Epidermal melanocyte (primary cell): Measurements from ENCODE around the gene RHEB.

Experiments used
- DNase-seq: peaks from one replicate; pipeline ENCODE4 v3.0.0; 2011; ENCODE audit warnings: low spot score; ENCODE audit not compliant: insufficient read length

RHEB gene

GRCh38 chr7:151433721-151434400, 85.8 kb downstream of the RHEB start:
- DNase-seq: no peak

DNA sequence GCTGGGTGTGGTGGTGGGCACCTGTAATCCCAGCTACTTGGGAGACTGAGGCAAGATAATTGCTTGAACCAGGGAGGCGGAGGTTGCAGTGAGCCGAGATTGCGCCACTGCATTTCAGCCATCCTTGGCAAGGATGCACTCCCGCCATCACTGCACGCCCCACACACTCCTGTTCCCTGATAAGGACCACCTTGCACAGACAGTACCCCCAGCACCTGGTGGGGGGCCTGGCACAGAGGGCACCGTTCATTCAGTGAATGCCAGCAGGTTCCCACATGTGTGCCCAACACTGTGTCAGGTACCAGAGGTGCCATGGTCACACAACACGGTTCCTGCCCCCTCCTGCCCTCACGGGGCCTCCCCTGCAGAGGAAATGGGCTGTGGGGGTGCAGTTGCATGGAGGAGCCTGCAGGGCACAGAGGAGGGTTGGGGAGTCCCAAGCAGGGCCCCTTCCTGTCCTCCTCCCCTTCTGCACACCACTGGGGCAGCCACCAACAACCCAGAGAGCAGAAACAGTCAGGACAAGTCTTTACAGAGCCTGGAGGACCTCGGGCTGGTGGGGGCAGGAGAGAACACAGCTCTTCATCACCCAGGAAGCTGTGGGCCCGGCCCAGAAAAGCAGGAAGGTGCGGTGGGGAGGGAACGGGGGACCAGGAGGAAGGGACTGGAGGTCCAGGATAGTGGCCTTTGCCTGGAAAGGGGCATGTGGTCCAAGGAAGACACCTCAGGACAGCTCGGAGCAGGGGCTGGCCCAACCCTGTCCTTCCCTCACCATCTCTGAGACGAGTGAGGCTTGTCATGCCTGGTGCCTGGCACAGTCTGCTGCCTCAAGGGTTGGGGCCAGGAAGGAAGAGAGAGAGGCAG, 86.8 kb downstream of the RHEB start:
- DNase-seq: no peak

- DNase-seq: no peak
These were observed 87.9 kb downstream of the RHEB start for GRCh38 chr7:151431768-151432311.

DNA sequence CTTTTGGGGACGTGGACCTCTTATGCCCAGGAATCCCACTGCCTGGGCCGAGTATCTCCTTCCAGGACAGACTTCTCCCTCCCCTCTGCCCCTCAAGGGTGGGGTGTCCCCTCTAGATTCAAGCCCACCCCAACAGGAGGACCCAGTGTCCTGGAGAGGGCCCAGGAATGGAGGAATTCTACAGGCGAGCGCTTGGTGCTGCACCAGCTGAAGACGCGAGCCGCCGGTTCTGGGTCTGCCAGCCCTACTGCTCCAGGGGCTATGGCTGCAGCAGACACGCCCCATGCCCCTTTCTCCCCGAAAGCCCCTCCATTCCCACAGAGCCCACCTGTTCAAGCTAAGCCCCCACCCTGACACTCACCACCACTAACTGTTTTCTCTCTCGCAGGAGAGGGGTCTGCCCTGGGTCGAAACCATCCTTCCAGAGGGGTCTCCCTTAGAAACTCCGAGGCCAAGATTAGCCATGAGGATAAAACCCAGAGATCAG, 88.4 kb downstream of the RHEB start:
- no peak for DNase-seq

- no peak for DNase-seq
These were observed 89.1 kb downstream of the RHEB start for GRCh38 chr7:151430391-151431205.

GRCh38 chr7:151429560-151430331, 89.9 kb downstream of the RHEB start:
- DNase-seq: peak; percentile 12

DNA sequence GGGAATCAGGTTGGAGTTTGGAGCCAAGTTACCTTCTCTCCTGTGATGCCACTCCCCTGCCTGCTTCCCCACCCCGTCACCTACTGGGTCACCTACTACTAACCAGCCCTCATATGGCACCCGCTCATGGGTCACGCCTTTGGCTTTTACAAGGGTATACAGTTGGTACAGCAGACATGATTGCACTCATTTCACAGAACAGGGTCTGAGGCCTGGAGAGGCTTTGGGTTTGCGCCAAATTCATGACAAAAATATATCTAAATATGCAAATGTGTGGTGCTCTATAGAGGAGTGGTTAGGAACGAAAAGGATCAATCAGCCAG, 90.5 kb downstream of the RHEB start:
- DNase-seq: no peak

DNA sequence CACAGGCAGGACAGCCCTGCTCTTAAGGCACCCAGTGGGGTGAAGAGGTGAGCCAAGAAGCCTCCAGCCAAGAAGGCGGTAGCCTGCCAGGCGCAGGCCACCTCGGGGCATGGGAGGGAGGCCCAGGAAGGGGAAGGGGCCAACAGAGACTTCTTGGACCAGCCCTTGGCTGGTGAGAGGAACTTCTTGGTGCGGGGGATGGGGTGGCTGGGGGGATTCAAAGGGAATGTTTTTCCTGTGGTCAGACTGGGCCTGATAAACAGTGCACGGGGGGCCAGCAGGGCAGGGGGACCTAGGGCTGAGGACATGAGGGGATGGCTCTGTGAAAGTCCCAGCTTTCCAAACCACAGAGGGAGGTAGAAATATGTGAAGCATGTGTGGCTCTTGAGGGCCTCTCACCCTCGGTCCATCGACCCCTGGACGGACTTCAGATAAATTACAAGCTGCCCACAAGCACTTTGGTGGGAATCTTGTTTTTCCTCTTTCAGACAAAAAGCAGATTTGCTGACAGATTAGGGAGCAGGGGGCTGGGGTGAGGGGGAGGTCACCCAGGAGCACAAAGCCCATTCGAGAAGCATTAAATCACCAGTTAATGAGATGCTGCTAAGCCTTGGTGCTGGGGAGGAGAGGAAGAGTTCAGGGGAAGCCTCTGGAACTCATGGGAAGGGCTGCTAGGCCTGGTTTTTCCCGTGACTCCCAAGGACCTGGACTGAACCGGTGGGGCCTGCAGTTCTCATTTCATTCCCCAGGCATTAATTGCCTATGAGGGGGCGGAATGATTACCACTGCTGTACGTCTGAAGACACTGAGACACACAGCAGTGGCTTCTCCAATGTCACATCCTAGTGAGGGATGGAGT, 91.1 kb downstream of the RHEB start:
- no peak for DNase-seq

GRCh38 chr7:151427705-151428377, 91.9 kb downstream of the RHEB start:
- no peak for DNase-seq

DNA sequence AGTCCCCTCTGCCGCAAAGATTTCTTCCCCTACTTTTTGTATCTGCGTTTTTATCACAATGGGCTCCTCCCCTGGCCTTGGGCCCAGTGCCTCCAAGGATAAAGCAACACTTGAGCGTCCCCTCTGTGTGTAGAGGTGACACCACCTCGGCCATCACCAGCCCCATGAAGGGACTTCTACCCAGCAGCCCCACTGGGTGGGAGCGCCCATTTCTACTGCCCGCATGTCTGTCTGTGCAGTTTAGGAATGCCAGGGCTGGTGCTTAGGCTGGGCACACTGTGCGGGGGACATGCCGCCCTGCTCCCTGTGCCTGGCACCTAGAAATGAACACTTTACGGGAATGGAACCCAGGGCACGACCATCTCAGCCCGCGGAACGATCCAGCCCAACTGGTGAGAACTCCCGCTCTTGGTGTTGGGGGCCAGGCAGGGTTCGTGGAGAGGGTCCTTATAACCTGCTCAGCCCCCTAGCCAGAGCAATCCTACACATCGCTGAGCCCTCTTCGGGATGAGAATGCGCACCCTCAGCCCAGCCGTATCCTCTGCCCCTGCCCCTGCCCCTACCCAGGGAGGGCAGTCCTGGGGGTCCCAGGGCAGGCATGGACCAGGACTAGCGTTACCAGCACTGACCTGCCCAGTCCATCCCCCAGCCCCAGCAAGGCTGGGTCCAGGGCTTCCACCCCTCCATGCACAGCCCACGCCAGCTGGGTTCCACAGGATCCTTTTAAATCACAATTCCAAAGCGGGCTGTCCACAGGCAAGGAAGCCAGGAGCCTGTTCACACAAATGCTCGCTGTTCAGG, 92.6 kb downstream of the RHEB start:
- DNase-seq: no peak

- no peak for DNase-seq
These were observed 93.2 kb downstream of the RHEB start for GRCh38 chr7:151426441-151426903.

GRCh38 chr7:151425670-151426440, 93.8 kb downstream of the RHEB start:
- peak; percentile 13 for DNase-seq

DNA sequence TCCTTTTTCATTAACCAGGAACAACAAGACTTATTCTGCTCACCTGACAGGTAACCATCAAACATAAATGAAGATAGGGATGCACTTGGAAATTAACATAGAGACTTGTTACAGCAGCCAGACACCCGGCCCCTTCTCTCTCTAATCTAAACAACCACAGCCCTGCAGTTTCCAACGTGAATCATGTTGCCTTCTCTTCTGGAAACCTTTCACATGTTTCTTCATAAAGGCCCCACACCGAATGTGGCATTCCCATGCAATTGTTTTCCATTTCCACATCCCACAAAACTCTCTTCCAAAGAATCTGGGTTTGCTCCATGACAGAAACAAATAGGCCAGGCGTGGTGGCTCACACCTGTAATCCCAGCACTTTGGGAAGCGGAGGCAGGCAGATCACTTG, 94.9 kb downstream of the RHEB start:
- no peak for DNase-seq

GRCh38 chr7:151423936-151424335, 95.8 kb downstream of the RHEB start:
- no peak for DNase-seq

GRCh38 chr7:151423226-151423625, 96.5 kb downstream of the RHEB start:
- DNase-seq: no peak

DNA sequence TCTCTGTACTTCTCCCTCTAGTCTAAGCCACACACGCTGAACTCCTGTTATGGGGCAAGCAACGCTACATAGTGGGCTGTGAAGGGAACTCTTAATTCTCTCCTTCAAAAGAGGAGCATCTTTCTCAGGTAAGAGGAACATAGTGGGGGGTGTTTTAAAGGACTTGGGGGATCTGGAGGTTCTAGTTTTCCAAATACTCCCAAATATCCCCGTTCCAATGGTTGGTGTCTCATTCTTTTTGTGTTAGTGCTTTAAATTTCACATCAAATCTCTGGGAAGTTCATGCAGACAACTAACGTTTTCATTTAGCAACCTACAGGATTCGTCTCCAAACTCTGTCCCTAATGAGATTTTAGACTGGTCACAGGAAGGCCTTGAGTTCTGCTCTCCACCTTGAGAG, 97.5 kb downstream of the RHEB start:
- no peak for DNase-seq

DNA sequence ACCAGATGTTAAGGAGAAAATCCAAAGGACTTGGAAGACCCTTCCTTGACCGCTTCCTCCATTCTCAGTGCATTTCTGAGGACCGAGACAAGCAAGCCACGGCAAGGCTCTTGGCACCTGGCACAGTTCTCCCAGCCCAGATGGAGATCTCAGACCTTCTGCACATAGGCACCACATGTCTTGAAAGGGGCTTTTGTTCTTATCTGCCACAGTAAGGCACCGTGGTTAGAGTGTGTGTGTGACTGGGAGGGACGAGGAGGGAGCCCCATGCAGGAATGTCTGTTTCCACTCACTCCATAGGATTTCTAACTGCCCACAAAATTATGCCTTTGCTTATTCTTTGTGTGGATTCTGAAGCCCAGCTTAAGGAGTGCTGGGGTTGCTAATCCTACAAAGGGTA, 99.6 kb downstream of the RHEB start:
- no peak for DNase-seq

DNA sequence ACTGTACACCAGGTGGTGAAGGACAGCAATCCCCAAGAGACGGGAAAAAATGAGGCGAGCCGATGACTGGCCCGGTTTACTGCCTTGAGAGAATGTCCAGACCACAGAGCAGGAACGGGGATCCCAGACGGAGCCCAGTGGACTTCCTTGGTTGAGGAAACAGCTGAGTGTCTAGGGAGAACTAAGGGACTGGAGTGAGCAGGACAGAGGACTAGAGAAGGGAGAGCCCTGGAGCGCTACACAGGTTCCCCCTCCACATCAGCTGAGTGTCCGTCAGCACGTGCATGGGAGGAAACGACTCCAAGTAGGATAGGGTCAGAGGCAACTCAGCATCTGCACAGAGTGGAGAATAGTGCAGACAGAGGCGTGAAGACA, 102.8 kb downstream of the RHEB start:
- DNase-seq: no peak
